Cardiac septum (tissue), 1 donor: ENCODE results near the gene PCDHB6. TPM values are rescaled to one million over a fixed set of nuclear protein-coding genes. Genes with fewer than 3 reads are reported as not detected.
"Not testable (repeated sequence)": the region's sequence is repeated elsewhere in the genome, so short reads cannot be mapped to it uniquely, and the experiment has no call there.

ENCODE experiments used
- DNase-seq: peaks from one replicate; pipeline ENCODE4 v3.0.0-alpha.2; 2020; ENCODE audit warnings: low spot score
- intact Hi-C: fragments of 100-400 bp; cut with DNase I; formaldehyde crosslinking; loops from one replicate; pipeline ENCODE4 v1.14.0; 2022
- total RNA-seq: library from RNA; stranded (reverse); fragmentation: NEBNext Ultra II Directional; extraction: Animal tissue kit (Norgen Biotek cat#: 25700); gene quantifications from one replicate; pipeline ENCODE4 v1.2.1, GENCODE V29; 2021
- donor health status: DM: no; HTN: no; CAD: no.

PCDHB6 gene
- total RNA-seq, 1 donor from 2014 or later = 0.57 TPM

GRCh38 chr5:141155540-141156374, 5.9 kb downstream of the PCDHB6 start:
- DNase-seq = no peak
- intact Hi-C loops = no loop called here

GRCh38 chr5:141157356-141157755, 7.5 kb downstream of the PCDHB6 start:
- intact Hi-C loops, DNase-seq: not testable (repeated sequence)

GRCh38 chr5:141157901-141158300, 8.0 kb downstream of the PCDHB6 start:
- DNase-seq, intact Hi-C loops: not testable (repeated sequence)

DNA sequence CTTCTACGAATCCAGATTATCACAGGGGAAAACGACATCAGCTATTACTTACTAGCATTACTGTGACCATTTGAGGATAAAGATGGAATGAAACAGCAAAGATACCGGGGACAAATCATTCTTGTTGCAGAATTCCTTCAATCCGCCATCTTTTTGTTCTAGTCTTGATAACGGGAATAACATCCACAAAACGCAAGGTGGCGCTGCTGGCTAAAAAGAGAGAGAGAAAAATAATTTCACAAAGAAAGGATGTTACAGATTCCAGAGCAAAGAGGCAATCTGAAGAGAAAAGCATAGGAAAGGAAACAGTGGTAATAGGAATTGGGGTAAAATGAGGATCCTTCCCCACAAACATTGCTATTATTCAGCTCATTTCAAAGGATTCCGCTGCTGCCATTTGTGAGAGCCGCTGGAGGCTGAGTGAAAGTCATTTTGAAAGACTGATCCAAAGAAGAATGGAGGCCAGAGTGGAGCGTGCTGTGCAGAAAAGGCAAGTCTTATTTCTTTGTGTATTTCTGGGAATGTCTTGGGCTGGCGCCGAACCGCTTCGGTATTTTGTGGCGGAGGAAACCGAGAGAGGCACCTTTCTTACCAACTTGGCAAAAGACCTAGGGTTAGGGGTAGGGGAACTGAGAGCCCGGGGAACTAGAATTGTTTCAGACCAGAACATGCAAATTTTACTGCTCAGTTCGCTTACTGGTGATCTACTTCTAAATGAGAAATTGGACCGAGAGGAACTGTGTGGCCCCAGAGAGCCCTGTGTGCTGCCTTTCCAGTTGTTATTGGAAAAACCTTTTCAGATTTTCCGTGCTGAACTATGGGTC, 22.7 kb downstream of the PCDHB6 start, which contains the start of gene PCDHB7:
Gene PCDHB7, plus strand, starts transcription at position 264 of the 824 bp plus-strand sequence. Its CDS starts 192 bp downstream, at position 456.
- intact Hi-C loops = no loop called here
- DNase-seq = no peak

DNA sequence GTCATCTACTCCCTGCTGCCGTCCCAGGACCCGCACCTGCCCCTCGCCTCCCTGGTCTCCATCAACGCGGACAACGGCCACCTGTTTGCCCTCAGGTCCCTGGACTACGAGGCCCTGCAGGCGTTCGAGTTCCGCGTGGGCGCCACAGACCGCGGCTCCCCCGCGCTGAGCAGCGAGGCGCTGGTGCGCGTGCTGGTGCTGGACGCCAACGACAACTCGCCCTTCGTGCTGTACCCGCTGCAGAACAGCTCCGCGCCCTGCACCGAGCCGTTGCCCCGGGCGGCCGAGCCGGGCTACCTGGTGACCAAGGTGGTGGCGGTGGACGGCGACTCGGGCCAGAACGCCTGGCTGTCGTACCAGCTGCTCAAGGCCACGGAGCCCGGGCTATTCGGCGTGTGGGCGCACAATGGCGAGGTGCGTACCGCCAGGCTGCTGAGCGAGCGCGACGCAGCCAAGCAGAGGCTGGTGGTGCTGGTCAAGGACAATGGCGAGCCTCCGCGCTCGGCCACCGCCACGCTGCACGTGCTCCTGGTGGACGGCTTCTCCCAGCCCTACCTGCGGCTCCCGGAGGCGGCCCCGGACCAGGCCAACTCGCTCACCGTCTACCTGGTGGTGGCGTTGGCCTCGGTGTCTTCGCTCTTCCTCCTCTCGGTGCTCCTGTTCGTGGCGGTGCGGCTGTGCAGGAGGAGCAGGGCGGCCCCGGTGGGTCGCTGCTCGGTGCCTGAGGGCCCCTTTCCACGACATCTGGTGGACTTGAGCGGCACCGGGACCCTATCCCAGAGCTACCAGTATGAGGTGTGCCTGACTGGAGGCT, 24.6 kb downstream of the PCDHB6 start:
- DNase-seq, intact Hi-C loops: not testable (repeated sequence)

DNA sequence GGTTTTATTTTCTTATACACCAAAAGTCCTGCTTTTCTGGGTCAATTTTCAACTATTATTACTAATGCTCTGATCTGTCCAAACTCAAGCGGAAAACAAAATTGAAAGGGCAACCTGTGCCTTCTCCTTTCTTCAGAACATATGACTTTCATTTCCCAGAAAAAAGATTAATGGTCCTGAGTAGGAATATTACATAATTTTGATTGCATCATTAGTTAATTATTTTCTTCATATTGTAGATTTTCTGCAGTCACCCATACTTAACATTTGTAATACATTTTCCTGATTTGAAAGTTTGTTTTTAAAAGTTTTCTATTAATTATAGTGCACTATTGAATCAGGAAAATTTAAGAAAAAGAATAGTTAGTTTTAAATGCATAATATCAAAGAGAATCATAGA, 26.1 kb downstream of the PCDHB6 start:
- intact Hi-C loops = no loop called here
- DNase-seq = no peak

DNA sequence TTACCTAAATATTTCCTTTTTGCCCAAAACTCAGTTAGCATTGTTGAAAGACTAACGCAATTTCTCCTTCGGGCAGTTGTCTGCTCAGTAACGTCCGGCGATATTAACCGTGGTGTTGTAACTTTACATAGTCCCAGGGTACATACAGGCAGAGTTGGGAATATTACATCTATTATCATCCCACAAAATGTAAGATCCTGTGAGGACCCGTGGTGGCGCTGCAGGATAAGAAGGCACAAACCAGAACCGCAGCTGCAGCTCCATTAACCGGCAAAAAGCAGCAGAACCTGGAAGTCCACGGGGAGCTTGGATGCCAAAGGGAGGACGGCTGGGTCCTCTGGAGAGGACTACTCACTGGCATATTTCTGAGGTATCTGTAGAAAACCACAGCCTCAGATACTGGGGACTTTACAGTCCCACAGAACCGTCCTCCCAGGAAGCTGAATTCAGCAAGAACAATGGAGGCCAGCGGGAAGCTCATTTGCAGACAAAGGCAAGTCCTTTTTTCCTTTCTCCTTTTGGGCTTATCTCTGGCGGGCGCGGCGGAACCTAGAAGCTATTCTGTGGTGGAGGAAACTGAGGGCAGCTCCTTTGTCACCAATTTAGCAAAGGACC, 27.8 kb downstream of the PCDHB6 start, which contains the start of gene PCDHB8:
Gene PCDHB8, plus strand, starts transcription at position 214 of the 615 bp plus-strand sequence. Its CDS starts 245 bp downstream, at position 459.
- intact Hi-C loops, DNase-seq: not testable (repeated sequence)

- DNase-seq, intact Hi-C loops: not testable (repeated sequence)
Observed at GRCh38 chr5:141179371-141179770, 29.5 kb downstream of the PCDHB6 start.

GRCh38 chr5:141179876-141180275, 30.0 kb downstream of the PCDHB6 start:
- intact Hi-C loops, DNase-seq: not testable (repeated sequence)

GRCh38 chr5:141180313-141180712, 30.5 kb downstream of the PCDHB6 start:
- intact Hi-C loops = no loop called here
- no peak for DNase-seq

GRCh38 chr5:141182248-141182647, 32.4 kb downstream of the PCDHB6 start, which contains the start of gene PCDHB16:
Gene PCDHB16 (plus strand): TSS chr5:141182387. CDS start chr5:141182560, 173 bp downstream.
- no peak for DNase-seq
- intact Hi-C loops = no loop called here

GRCh38 chr5:141184117-141184855, 34.4 kb downstream of the PCDHB6 start:
- DNase-seq, intact Hi-C loops: not testable (repeated sequence)

DNA sequence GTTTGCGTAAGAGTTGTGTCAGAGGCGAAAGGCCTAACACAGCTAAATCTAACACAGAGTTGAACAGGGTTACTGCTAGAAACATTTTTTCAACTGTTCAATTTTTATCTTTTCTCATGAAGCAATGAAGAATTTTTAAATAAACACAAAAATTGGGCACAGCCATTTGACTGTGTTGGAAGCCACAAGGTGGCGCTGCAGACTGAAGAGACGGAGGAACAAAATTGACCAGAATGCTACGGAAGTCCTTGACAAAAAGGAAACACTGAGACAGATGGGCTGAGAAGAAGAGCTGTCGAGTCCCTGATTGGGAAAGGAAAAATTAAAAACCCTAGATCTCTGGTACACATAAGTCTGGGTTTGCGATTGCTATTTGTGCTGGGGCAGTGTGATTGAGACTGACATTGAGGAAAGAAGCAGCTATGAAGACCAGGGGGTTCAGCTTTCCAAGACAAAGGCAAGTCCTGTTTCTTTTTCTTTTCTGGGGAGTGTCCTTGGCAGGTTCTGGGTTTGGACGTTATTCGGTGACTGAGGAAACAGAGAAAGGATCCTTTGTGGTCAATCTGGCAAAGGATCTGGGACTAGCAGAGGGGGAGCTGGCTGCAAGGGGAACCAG, 37.1 kb downstream of the PCDHB6 start, which contains the start of gene PCDHB9:
Gene PCDHB9, plus strand, starts transcription at position 265 of the 616 bp plus-strand sequence. Its CDS starts 158 bp downstream, at position 423.
- no peak for DNase-seq
- intact Hi-C loops = no loop called here

DNA sequence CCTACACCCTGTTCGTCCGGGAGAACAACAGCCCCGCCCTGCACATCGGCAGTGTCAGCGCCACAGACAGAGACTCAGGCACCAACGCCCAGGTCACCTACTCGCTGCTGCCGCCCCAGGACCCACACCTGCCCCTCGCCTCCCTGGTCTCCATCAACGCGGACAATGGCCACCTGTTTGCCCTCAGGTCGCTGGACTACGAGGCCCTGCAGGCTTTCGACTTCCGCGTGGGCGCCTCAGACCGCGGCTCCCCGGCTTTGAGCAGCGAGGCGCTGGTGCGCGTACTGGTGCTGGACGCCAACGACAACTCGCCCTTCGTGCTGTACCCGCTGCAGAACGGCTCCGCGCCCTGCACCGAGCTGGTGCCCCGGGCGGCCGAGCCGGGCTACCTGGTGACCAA, 38.8 kb downstream of the PCDHB6 start:
- intact Hi-C loops = not testable (repeated sequence)

DNA sequence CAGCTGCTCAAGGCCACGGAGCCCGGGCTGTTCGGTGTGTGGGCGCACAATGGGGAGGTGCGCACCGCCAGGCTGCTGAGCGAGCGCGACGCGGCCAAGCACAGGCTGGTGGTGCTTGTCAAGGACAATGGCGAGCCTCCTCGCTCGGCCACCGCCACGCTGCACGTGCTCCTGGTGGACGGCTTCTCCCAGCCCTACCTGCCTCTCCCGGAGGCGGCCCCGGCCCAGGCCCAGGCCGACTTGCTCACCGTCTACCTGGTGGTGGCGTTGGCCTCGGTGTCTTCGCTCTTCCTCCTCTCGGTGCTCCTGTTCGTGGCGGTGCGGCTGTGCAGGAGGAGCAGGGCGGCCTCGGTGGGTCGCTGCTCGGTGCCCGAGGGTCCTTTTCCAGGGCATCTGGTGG, 39.3 kb downstream of the PCDHB6 start:
- intact Hi-C loops, DNase-seq: not testable (repeated sequence)

More for the DNA sequence above, 38.8 kb downstream of the PCDHB6 start:
- not testable (repeated sequence) for DNase-seq

DNA sequence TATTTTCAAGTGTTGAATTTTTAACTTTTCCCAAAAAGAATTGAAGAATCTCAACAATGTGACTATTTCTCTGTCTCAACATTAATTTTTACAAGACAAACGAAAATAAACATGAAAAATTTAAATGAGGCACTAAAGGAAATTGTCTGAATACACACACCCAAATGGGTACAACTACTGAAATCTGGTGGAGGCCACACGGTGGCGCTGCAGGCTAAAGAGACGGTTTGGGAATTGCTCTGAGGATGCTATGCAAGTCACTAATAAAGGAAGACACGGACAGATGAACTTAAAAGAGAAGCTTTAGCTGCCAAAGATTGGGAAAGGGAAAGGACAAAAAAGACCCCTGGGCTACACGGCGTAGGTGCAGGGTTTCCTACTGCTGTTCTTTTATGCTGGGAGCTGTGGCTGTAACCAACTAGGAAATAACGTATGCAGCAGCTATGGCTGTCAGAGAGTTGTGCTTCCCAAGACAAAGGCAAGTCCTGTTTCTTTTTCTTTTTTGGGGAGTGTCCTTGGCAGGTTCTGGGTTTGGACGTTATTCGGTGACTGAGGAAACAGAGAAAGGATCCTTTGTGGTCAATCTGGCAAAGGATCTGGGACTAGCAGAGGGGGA, 42.4 kb downstream of the PCDHB6 start, which contains the start of gene PCDHB10:
Gene PCDHB10, plus strand, starts transcription at position 244 of the 616 bp plus-strand sequence. Its CDS starts 200 bp downstream, at position 444.
- intact Hi-C loops = no loop called here
- DNase-seq = no peak

DNA sequence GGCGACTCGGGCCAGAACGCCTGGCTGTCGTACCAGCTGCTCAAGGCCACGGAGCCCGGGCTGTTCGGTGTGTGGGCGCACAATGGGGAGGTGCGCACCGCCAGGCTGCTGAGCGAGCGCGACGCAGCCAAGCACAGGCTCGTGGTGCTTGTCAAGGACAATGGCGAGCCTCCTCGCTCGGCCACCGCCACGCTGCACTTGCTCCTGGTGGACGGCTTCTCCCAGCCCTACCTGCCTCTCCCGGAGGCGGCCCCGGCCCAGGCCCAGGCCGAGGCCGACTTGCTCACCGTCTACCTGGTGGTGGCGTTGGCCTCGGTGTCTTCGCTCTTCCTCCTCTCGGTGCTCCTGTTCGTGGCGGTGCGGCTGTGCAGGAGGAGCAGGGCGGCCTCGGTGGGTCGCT, 44.5 kb downstream of the PCDHB6 start:
- intact Hi-C loops, DNase-seq: not testable (repeated sequence)
